ENCODE measurements around the gene RIMBP2.

DNA sequence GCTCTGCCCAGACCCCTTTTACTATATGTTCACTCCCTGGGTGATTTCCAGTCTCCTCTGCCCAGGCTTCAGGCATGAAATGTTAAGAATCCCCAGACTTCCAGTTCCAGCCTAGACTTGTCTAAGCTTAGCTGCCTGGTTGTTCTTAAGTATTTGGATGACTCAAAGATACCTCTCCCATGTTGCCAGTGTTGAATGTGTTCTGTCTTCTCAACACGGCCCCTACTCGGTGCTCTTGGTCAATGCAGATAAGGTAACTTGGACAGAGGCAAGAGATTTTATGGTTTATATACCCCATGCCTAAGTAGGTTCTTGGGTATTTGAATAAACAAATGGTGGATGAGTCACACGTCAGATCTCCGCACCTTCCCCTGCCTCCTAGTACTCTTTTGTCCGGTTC lies 364.8 kb downstream of the RIMBP2 start:
- no peak for TF ChIP-seq EZH2 (IDR thresholded peaks at IDR 0.05; ENCODE audit: low read length, missing control alignments)
- TF ChIP-seq, protein P1, sequence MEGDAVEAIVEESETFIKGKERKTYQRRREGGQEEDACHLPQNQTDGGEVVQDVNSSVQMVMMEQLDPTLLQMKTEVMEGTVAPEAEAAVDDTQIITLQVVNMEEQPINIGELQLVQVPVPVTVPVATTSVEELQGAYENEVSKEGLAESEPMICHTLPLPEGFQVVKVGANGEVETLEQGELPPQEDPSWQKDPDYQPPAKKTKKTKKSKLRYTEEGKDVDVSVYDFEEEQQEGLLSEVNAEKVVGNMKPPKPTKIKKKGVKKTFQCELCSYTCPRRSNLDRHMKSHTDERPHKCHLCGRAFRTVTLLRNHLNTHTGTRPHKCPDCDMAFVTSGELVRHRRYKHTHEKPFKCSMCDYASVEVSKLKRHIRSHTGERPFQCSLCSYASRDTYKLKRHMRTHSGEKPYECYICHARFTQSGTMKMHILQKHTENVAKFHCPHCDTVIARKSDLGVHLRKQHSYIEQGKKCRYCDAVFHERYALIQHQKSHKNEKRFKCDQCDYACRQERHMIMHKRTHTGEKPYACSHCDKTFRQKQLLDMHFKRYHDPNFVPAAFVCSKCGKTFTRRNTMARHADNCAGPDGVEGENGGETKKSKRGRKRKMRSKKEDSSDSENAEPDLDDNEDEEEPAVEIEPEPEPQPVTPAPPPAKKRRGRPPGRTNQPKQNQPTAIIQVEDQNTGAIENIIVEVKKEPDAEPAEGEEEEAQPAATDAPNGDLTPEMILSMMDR (conservative IDR thresholded peaks at IDR 0.05 in 1 of 2, IDR thresholded peaks at IDR 0.05 in 1 of 2; ENCODE audit: low read depth in 1 of 2, low read length in 2 of 2), result no peak

Measured in fibroblast of lung (primary cell).